GM23338 (cell line): ENCODE results near the gene NSMCE1. TPM values are rescaled to one million over a fixed set of nuclear protein-coding genes. Genes with fewer than 3 reads are reported as not detected.

Experiments used
- ATAC-seq: fragments of 200-7000 bp; cut with Tn5 transposase; 3 replicates; pipeline ENCODE4 v1.9.1; 2020
- DNase-seq: peaks from one replicate; pipeline ENCODE4 v3.0.0-alpha.2; 2015; ENCODE audit warnings: low spot score
- H2AFZ ChIP-seq: fragments of 200-600 bp; sonication (generic); 2 replicates; pipeline ENCODE4 v1.8.0; 2016; ENCODE audit warnings: antibody characterized with exemption, mild to moderate bottlenecking, moderate library complexity
- H3F3A ChIP-seq: fragments of 200-600 bp; sonication (generic); replicated peaks from 2 replicates; pipeline ENCODE4 v1.8.0; 2017; ENCODE audit warnings: antibody characterized with exemption, mixed run types, low read depth
- H3K27ac ChIP-seq: fragments of 200-600 bp; sonication (generic); 2 replicates; pipeline ENCODE4 v1.6.1; 2016; ENCODE audit warnings: low read depth
- H3K27me3 ChIP-seq: fragments of 200-600 bp; sonication (generic); 2 replicates; pipeline ENCODE4 v1.8.0; 2016; ENCODE audit warnings: mild to moderate bottlenecking, mixed run types, moderate library complexity; ENCODE audit not compliant: insufficient read depth
- H3K36me3 ChIP-seq: fragments of 200-600 bp; sonication (generic); 2 replicates; pipeline ENCODE4 v1.8.0; 2016; ENCODE audit warnings: mild to moderate bottlenecking; ENCODE audit not compliant: insufficient read depth
- H3K4me1 ChIP-seq: fragments of 200-600 bp; sonication (generic); 2 replicates; pipeline ENCODE4 v1.8.0; 2016; ENCODE audit warnings: mild to moderate bottlenecking, moderate library complexity; ENCODE audit not compliant: insufficient read depth
- H3K4me2 ChIP-seq: fragments of 200-600 bp; sonication (generic); 2 replicates; pipeline ENCODE4 v1.7.1; 2017; ENCODE audit warnings: mixed run types
- H3K4me3 ChIP-seq: fragments of 200-600 bp; sonication (generic); 2 replicates; pipeline ENCODE4 v1.6.1; 2016; ENCODE audit warnings: mixed run types
- H3K79me2 ChIP-seq: fragments of 200-600 bp; sonication (generic); replicated peaks from 2 replicates; pipeline ENCODE4 v1.8.0; 2017; ENCODE audit warnings: mild to moderate bottlenecking; ENCODE audit not compliant: insufficient read depth
- H3K9me2 ChIP-seq: fragments of 200-600 bp; sonication (generic); 2 replicates; pipeline ENCODE4 v1.8.0; 2017; ENCODE audit not compliant: insufficient read depth
- H4K20me1 ChIP-seq: fragments of 200-600 bp; sonication (generic); replicated peaks from 2 replicates; pipeline ENCODE4 v1.8.0; 2017; ENCODE audit warnings: mild to moderate bottlenecking; ENCODE audit not compliant: insufficient read depth
- H3K27ac Mint-ChIP-seq: 2 replicates; pipeline ENCODE4 v1.8.0; 2020; ENCODE audit warnings: inconsistent platforms, mild to moderate bottlenecking, moderate library complexity, mixed read lengths
- H3K27me3 Mint-ChIP-seq: 3 replicates; pipeline ENCODE4 v1.8.0; 2022; ENCODE audit warnings: low read depth, mild to moderate bottlenecking, moderate library complexity, mixed read lengths, inconsistent platforms; ENCODE audit not compliant: insufficient read depth, poor library complexity
- H3K36me3 Mint-ChIP-seq: 3 replicates; pipeline ENCODE4 v1.8.0; 2021; ENCODE audit warnings: low read depth, mild to moderate bottlenecking, inconsistent platforms, moderate library complexity, mixed read lengths
- H3K4me1 Mint-ChIP-seq: 3 replicates; pipeline ENCODE4 v1.8.0; 2020; ENCODE audit warnings: mild to moderate bottlenecking, inconsistent platforms, mixed read lengths
- H3K4me3 Mint-ChIP-seq: 3 replicates; pipeline ENCODE4 v1.8.0; 2021; ENCODE audit warnings: moderate library complexity, mild to moderate bottlenecking, inconsistent platforms, mixed read lengths
- H3K9me3 Mint-ChIP-seq: 3 replicates; pipeline ENCODE4 v1.8.0; 2020; ENCODE audit warnings: moderate library complexity, mild to moderate bottlenecking, inconsistent platforms, mixed read lengths
- EZH2 ChIP-seq: fragments of 200-600 bp; sonication (generic); IDR thresholded peaks from one replicate; pipeline ENCODE4 v1.8.0; 2017; ENCODE audit warnings: antibody characterized with exemption, mild to moderate bottlenecking, low read depth; ENCODE audit not compliant: unreplicated experiment
- EZH2phosphoT487 ChIP-seq: fragments of 200-600 bp; sonication (generic); IDR thresholded peaks from one replicate; pipeline ENCODE4 v1.8.1; 2018; ENCODE audit warnings: antibody characterized with exemption; ENCODE audit not compliant: unreplicated experiment
- JUNB ChIP-seq: IDR thresholded peaks from one replicate; pipeline ENCODE4 v1.6.1; 2016; ENCODE audit warnings: antibody characterized with exemption; ENCODE audit not compliant: unreplicated experiment
- NANOG ChIP-seq: IDR thresholded peaks from 2 replicates; pipeline ENCODE4 v1.6.1; 2016; ENCODE audit warnings: antibody characterized with exemption, borderline replicate concordance
- POLR2AphosphoS5 ChIP-seq: IDR thresholded peaks from 2 replicates; pipeline ENCODE4 v1.6.1; 2016; ENCODE audit warnings: antibody characterized with exemption, low read depth
- ZNF331 ChIP-seq: fragments of 250-450 bp; sonication (Bioruptor Pico); IDR thresholded peaks from 2 replicates; pipeline ENCODE4 v1.5.0; 2020; ENCODE audit warnings: low read depth, mild to moderate bottlenecking, moderate library complexity
- polyA plus RNA-seq: library from polyadenylated mRNA; unstranded; fragments of >200 nt; fragmentation: Nextera tagmentation; extraction: Ambion mirVana; gene quantifications from 2 replicates; pipeline ENCODE4 v1.2.1, GENCODE V29; 2016
- total RNA-seq: library from RNA; depleted of rRNA; stranded (reverse); fragments of >200 nt; shearing (Covaris generic); gene quantifications from 2 replicates; pipeline ENCODE4 v1.2.3, GENCODE V29; 2014
- TF ChIP-seq, protein P1 (sequence below), 2 experiments: fragments of 200-600 bp in 1 of 2; sonication (generic) in 1 of 2; conservative IDR thresholded peaks; 2 replicates each; pipeline versions ENCODE4 v1.5.1 to v1.6.1; 2016 to 2017; ENCODE audit warnings: antibody characterized with exemption in 2 of 2, low read depth in 2 of 2, mild to moderate bottlenecking in 2 of 2, moderate library complexity in 1 of 2
- TF ChIP-seq, protein P2 (sequence below): fragments of 250-450 bp; sonication (Bioruptor Pico); IDR thresholded peaks from 2 replicates; pipeline ENCODE4 v1.5.0; 2020; ENCODE audit warnings: mild to moderate bottlenecking, moderate library complexity
- TF ChIP-seq, protein P3 (sequence below): IDR thresholded peaks from 2 replicates; pipeline ENCODE4 v1.6.1; 2016; ENCODE audit warnings: antibody characterized with exemption

The NSMCE1 gene
- total and polyA plus RNA-seq, 2 experiments from 2014 or later, result 30.6 to 50.8 TPM

DNA sequence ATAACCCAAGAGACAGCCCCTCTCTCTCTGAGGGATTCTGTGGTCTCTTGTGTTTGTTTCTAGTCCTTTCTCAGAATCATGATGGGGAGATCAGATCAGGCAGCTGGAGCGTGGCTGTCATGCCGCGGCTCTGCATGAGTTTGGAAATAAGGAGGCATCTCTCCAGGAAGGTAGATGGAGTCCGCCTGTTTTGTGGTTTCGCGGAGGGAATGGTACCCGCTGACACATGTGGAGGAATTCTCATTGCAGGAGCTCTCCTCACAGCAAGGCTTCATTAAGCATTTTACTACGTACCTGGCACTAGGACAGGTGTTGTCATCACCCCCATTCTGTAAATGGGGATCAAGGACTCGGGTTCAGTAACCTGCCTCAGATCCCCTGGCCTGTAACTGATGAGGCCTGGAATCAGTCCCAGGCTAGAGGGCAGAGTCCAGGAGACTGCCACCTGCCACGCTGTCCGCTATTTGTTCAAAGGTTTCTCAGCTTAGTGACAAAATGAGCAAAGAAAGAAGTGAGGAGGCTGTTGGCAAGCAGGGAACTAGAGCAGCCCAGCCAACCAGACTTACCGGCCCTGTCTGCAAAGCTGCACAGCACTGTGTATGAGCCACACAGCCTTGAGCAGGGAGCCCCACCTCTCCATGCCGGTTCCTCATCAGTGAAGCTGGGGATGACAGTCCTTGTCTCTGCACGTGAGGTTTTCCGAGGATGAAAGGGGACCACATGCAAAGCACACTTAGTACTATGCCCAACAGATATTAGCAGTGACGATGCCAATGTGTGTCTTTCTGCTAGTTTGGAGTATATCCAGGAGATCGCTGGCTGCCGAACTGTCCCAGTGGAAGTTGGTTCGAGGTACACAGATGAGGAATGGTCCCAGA, 54.2 kb downstream of the NSMCE1 start (continued):
- no peak for TF ChIP-seq NANOG
- TF ChIP-seq, protein P1, sequence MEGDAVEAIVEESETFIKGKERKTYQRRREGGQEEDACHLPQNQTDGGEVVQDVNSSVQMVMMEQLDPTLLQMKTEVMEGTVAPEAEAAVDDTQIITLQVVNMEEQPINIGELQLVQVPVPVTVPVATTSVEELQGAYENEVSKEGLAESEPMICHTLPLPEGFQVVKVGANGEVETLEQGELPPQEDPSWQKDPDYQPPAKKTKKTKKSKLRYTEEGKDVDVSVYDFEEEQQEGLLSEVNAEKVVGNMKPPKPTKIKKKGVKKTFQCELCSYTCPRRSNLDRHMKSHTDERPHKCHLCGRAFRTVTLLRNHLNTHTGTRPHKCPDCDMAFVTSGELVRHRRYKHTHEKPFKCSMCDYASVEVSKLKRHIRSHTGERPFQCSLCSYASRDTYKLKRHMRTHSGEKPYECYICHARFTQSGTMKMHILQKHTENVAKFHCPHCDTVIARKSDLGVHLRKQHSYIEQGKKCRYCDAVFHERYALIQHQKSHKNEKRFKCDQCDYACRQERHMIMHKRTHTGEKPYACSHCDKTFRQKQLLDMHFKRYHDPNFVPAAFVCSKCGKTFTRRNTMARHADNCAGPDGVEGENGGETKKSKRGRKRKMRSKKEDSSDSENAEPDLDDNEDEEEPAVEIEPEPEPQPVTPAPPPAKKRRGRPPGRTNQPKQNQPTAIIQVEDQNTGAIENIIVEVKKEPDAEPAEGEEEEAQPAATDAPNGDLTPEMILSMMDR (conservative IDR thresholded peaks at IDR 0.05; ENCODE audit: low read depth in 2 of 2), result no peak
- no peak for TF ChIP-seq EZH2phosphoT487
- TF ChIP-seq ZNF331 (CRISPR knock-in tag), result no peak

DNA sequence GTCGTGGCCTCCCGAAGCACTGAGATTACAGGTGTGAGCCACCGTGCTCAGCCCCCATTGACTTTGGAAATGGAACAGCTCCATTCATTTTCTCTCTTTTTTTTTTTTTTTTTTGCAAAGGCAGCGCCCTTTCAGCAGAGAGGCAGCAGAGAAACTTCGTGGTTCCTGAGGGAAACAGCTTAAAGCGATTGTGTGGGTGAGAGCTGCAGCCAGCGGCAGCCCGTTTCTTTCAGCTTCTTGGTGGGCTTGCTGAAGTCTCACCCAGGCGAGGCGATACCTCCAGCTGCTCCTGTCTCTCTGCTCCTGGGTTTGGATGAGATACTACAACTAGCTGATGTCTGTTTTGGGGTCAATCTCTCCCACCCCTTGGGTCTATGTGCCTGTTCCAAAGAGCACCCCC, 57.5 kb downstream of the NSMCE1 start:
- Histone ChIP-seq H2AFZ (no peak overlapping the region), H3K4me3 (no peak overlapping the region), H3K27ac (no peak overlapping the region), H3K36me3 (no peaks in the 10 kb centered on the region), H3K27me3 (no peaks in the 10 kb centered on the region), H3F3A (no peaks in the 10 kb centered on the region), H3K79me2 (0 out of 2 replicates have a peak, but pooled peaks cover 3% of the 10 kb centered on the region), H3K4me2 (no peak overlapping the region), H4K20me1 (no peaks in the 10 kb centered on the region), H3K9me2 (no peaks in the 10 kb centered on the region), H3K4me1 (no peaks in the 10 kb centered on the region)
- no peak for TF ChIP-seq ZNF331 (CRISPR knock-in tag)
- TF ChIP-seq EZH2, result no peak
- TF ChIP-seq, protein P2, sequence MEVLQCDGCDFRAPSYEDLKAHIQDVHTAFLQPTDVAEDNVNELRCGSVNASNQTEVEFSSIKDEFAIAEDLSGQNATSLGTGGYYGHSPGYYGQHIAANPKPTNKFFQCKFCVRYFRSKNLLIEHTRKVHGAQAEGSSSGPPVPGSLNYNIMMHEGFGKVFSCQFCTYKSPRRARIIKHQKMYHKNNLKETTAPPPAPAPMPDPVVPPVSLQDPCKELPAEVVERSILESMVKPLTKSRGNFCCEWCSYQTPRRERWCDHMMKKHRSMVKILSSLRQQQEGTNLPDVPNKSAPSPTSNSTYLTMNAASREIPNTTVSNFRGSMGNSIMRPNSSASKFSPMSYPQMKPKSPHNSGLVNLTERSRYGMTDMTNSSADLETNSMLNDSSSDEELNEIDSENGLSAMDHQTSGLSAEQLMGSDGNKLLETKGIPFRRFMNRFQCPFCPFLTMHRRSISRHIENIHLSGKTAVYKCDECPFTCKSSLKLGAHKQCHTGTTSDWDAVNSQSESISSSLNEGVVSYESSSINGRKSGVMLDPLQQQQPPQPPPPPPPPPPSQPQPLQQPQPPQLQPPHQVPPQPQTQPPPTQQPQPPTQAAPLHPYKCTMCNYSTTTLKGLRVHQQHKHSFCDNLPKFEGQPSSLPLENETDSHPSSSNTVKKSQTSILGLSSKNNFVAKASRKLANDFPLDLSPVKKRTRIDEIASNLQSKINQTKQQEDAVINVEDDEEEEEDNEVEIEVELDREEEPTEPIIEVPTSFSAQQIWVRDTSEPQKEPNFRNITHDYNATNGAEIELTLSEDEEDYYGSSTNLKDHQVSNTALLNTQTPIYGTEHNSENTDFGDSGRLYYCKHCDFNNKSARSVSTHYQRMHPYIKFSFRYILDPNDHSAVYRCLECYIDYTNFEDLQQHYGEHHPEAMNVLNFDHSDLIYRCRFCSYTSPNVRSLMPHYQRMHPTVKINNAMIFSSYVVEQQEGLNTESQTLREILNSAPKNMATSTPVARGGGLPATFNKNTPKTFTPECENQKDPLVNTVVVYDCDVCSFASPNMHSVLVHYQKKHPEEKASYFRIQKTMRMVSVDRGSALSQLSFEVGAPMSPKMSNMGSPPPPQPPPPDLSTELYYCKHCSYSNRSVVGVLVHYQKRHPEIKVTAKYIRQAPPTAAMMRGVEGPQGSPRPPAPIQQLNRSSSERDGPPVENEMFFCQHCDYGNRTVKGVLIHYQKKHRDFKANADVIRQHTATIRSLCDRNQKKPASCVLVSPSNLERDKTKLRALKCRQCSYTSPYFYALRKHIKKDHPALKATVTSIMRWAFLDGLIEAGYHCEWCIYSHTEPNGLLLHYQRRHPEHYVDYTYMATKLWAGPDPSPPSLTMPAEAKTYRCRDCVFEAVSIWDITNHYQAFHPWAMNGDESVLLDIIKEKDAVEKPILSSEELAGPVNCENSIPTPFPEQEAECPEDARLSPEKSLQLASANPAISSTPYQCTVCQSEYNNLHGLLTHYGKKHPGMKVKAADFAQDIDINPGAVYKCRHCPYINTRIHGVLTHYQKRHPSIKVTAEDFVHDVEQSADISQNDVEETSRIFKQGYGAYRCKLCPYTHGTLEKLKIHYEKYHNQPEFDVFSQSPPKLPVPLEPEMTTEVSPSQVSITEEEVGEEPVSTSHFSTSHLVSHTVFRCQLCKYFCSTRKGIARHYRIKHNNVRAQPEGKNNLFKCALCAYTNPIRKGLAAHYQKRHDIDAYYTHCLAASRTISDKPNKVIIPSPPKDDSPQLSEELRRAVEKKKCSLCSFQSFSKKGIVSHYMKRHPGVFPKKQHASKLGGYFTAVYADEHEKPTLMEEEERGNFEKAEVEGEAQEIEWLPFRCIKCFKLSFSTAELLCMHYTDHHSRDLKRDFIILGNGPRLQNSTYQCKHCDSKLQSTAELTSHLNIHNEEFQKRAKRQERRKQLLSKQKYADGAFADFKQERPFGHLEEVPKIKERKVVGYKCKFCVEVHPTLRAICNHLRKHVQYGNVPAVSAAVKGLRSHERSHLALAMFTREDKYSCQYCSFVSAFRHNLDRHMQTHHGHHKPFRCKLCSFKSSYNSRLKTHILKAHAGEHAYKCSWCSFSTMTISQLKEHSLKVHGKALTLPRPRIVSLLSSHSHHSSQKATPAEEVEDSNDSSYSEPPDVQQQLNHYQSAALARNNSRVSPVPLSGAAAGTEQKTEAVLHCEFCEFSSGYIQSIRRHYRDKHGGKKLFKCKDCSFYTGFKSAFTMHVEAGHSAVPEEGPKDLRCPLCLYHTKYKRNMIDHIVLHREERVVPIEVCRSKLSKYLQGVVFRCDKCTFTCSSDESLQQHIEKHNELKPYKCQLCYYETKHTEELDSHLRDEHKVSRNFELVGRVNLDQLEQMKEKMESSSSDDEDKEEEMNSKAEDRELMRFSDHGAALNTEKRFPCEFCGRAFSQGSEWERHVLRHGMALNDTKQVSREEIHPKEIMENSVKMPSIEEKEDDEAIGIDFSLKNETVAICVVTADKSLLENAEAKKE (CRISPR knock-in tag), result no peak
- TF ChIP-seq POLR2AphosphoS5, result no peak
- TF ChIP-seq EZH2phosphoT487, result no peak
- TF ChIP-seq JUNB, result no peak
- TF ChIP-seq, protein P1 (conservative IDR thresholded peaks at IDR 0.05; ENCODE audit: low read depth in 2 of 2), result no peak
- TF ChIP-seq, protein P3, sequence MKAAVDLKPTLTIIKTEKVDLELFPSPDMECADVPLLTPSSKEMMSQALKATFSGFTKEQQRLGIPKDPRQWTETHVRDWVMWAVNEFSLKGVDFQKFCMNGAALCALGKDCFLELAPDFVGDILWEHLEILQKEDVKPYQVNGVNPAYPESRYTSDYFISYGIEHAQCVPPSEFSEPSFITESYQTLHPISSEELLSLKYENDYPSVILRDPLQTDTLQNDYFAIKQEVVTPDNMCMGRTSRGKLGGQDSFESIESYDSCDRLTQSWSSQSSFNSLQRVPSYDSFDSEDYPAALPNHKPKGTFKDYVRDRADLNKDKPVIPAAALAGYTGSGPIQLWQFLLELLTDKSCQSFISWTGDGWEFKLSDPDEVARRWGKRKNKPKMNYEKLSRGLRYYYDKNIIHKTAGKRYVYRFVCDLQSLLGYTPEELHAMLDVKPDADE, result no peak
- Mint-ChIP-seq H3K9me3 (no peaks in the 10 kb centered on the region; the same call in 2 of the 3 replicates), H3K4me1 (no peaks in the 10 kb centered on the region), H3K36me3 (peaks cover 11% of the 10 kb centered on the region), H3K27me3 (peaks cover 3% of the 10 kb centered on the region), H3K4me3 (no peak overlapping the region), H3K27ac (no peak overlapping the region)
- ATAC-seq, result no peak
- DNase-seq, result no peak
